Peyer's patch (tissue), 4 donors: ENCODE results near the gene CCDC183. TPM values are rescaled to one million over a fixed set of nuclear protein-coding genes. Genes with fewer than 3 reads are reported as not detected.
A peak's percentile ranks its signal among the peaks of the same experiment; 100 is the strongest.

Source experiments
- DNase-seq, 3 donors: peaks; one replicate each; pipeline ENCODE4 v3.0.0-alpha.2; 2017 to 2019
- H3K27ac ChIP-seq, 4 donors: fragments of 200-600 bp; sonication (generic); one replicate each; pipeline ENCODE4 v1.5.1; 2016 to 2019
- H3K27me3 ChIP-seq, 2 donors: fragments of 200-600 bp; sonication (generic); one replicate each; pipeline ENCODE4 v1.5.1; 2019
- H3K36me3 ChIP-seq, 3 donors: fragments of 200-600 bp; sonication (generic); one replicate each; pipeline ENCODE4 v1.5.1; 2016 to 2019
- H3K4me1 ChIP-seq, 4 donors: fragments of 200-600 bp; sonication (generic); one replicate each; pipeline ENCODE4 v1.5.1; 2016 to 2019
- H3K4me3 ChIP-seq, 4 donors: fragments of 200-600 bp; sonication (generic); 1 replicate in 3 of 4; 2 replicates in 1 of 4; pipeline ENCODE4 v1.5.1; 2016 to 2019; ENCODE audit warnings: mild to moderate bottlenecking in 1 of 4
- H3K9me3 ChIP-seq, 4 donors: fragments of 200-600 bp; sonication (generic); one replicate each; pipeline ENCODE4 v1.5.1; 2016 to 2019; ENCODE audit warnings: mild to moderate bottlenecking in 1 of 4
- POLR2A ChIP-seq, 2 donors: fragments of 450-650 bp; IDR thresholded peaks; one replicate each; pipeline ENCODE4 v1.5.1; 2017; ENCODE audit warnings: antibody characterized with exemption in 2 of 2, mild to moderate bottlenecking in 2 of 2, moderate library complexity in 2 of 2
- total RNA-seq, 4 donors: library from RNA; depleted of rRNA; stranded (reverse); fragments of >200 nt; gene quantifications; one replicate each; pipeline ENCODE4 v1.1.0, GENCODE V29; 2016
- TF ChIP-seq, protein P1 (sequence below), 6 experiments: fragments of 450-650 bp in 4 of 6; fragments of 200-600 bp in 2 of 6; sonication (generic) in 1 of 6; IDR thresholded peaks; one replicate each; pipeline ENCODE4 v1.5.1; 2017 to 2019; ENCODE audit warnings: antibody characterized with exemption in 6 of 6, mild to moderate bottlenecking in 3 of 6, moderate library complexity in 1 of 6

CCDC183 gene
- total RNA-seq, 4 donors from 2014 or later = 16.6 to 69.9 (median 46.0) TPM

DNA sequence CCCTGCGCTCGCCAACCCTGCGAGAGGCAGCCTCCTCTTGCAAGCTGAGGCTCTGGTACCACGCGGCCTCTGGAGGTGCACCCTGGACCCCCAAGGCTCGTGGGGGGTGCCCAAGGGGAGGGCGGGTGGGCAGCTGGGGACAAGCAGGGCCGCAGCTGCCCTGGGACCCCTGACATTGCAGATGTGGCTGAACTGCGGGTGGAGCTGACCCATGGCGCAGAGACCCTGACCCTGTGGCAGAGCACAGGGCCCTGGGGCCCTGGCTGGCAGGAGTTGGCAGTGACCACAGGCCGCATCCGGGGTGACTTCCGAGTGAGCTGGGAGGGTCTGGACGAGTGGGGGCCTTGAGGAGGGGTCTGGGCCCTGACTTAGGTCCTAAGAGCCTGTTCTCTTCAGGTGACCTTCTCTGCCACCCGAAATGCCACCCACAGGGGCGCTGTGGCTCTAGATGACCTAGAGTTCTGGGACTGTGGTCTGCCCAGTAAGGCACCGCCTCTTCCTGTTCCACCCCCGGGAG is 57.5 kb downstream of the CCDC183 start:
- DNase-seq = peak in 1 of 3 donors; percentile 48
- Histone ChIP-seq H3K4me1 (peaks cover 7 to 45% (median 15%) of the 10 kb centered on the region in 4 donors), H3K27ac (no peak overlapping the region), H3K9me3 (no peaks in the 10 kb centered on the region), H3K27me3 (no peaks in the 10 kb centered on the region), H3K4me3 (no peak overlapping the region), H3K36me3 (peaks cover 0 to 11% (median 0%) of the 10 kb centered on the region in 3 donors)
- TF ChIP-seq POLR2A (IDR thresholded peaks at IDR 0.05) = no peak
- TF ChIP-seq, protein P1, sequence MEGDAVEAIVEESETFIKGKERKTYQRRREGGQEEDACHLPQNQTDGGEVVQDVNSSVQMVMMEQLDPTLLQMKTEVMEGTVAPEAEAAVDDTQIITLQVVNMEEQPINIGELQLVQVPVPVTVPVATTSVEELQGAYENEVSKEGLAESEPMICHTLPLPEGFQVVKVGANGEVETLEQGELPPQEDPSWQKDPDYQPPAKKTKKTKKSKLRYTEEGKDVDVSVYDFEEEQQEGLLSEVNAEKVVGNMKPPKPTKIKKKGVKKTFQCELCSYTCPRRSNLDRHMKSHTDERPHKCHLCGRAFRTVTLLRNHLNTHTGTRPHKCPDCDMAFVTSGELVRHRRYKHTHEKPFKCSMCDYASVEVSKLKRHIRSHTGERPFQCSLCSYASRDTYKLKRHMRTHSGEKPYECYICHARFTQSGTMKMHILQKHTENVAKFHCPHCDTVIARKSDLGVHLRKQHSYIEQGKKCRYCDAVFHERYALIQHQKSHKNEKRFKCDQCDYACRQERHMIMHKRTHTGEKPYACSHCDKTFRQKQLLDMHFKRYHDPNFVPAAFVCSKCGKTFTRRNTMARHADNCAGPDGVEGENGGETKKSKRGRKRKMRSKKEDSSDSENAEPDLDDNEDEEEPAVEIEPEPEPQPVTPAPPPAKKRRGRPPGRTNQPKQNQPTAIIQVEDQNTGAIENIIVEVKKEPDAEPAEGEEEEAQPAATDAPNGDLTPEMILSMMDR (IDR thresholded peaks at IDR 0.05) = peak in 1 of 6 experiments; percentile 5

DNA sequence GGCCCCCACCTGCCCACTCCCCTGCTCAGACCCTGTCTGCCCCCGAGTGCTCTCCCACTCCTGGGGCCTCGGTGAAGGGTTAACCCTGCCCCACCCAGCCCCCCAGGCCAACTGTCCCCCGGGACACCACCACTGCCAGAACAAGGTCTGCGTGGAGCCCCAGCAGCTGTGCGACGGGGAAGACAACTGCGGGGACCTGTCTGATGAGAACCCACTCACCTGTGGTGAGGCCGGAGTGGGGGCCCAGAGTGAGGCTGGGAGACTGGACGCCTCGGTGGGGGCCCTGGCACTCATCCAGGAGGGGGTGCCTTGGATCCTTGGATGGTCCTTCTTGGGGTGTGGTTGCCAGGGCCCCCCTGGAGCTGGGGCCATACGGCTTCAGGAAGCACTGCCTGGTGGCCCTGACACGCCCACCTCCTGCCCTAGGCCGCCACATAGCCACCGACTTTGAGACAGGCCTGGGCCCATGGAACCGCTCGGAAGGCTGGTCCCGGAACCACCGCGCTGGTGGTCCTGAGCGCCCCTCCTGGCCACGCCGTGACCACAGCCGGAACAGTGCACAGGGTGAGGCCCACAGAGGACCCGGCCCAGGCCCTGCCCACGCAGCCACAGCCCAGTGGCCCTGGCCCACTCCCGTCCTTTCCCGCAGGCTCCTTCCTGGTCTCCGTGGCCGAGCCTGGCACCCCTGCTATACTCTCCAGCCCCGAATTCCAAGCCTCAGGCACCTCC is 58.1 kb downstream of the CCDC183 start:
- Histone ChIP-seq H3K4me3 (no peak overlapping the region), H3K27me3 (no peaks in the 10 kb centered on the region), H3K36me3 (peaks cover 0 to 11% (median 0%) of the 10 kb centered on the region in 3 donors), H3K4me1 (peaks cover 7 to 51% (median 16%) of the 10 kb centered on the region in 4 donors), H3K27ac (no peak overlapping the region), H3K9me3 (no peaks in the 10 kb centered on the region)
- TF ChIP-seq POLR2A (IDR thresholded peaks at IDR 0.05) = no peak
- TF ChIP-seq, protein P1 (IDR thresholded peaks at IDR 0.05) = no peak
- DNase-seq = peak in 2 of 3 donors; percentile 48 to 50

DNA sequence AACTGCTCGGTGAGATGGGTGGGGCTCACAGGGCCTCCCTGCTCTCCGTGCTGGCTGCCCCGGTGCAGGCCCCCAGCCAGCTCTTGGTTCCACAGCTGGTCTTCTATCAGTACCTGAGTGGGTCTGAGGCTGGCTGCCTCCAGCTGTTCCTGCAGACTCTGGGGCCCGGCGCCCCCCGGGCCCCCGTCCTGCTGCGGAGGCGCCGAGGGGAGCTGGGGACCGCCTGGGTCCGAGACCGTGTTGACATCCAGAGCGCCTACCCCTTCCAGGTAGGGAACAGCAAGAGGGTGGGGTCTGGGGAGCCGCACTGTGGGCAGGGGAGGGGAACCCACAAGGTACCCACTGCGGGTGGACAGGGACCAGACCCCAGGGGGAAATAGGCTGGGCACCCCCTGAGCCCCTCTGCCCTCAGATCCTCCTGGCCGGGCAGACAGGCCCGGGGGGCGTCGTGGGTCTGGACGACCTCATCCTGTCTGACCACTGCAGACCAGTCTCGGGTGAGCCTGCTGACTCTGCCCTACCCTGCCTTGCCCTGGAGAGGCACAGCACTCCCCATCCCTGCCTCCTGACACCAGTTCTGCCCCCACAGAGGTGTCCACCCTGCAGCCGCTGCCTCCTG is 58.8 kb downstream of the CCDC183 start:
- no peak for TF ChIP-seq POLR2A (IDR thresholded peaks at IDR 0.05)
- TF ChIP-seq, protein P1 (IDR thresholded peaks at IDR 0.05) = no peak
- H3K36me3 ChIP-seq = peaks cover 0 to 11% (median 0%) of the 10 kb centered on the region in 3 donors
- no peak overlapping the region for H3K27ac ChIP-seq
- H3K9me3 ChIP-seq = no peaks in the 10 kb centered on the region
- DNase-seq = peak in 1 of 3 donors; percentile 38
- H3K4me1 ChIP-seq = peaks cover 4 to 53% (median 18%) of the 10 kb centered on the region in 4 donors
- H3K4me3 ChIP-seq = no peak overlapping the region
- no peaks in the 10 kb centered on the region for H3K27me3 ChIP-seq

DNA sequence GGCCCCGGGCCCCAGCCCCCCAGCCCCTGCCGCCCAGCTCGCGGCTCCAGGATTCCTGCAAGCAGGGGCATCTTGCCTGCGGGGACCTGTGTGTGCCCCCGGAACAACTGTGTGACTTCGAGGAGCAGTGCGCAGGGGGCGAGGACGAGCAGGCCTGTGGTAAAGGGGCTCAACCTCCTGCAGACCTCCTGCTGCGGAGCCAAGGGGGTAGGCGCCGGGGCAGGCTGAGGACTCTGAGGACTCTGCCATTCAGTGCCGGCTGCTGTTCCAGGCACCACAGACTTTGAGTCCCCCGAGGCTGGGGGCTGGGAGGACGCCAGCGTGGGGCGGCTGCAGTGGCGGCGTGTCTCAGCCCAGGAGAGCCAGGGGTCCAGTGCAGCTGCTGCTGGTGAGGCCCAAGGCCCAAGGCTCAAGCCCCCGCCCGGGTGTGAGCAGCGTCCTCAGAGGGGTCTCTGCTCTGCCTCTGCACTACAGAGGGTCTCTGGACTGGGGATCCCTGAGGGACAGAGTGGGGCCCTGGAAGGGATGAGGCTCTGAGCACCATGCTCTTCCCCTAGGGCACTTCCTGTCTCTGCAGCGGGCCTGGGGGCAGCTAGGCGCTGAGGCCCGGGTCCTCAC is 59.4 kb downstream of the CCDC183 start:
- Histone ChIP-seq H3K27ac (no peak overlapping the region), H3K4me3 (no peak overlapping the region), H3K36me3 (peaks cover 0 to 6% (median 0%) of the 10 kb centered on the region in 3 donors), H3K4me1 (peaks cover 0 to 53% (median 13%) of the 10 kb centered on the region in 4 donors), H3K27me3 (no peaks in the 10 kb centered on the region), H3K9me3 (no peaks in the 10 kb centered on the region)
- TF ChIP-seq, protein P1 (IDR thresholded peaks at IDR 0.05) = no peak
- no peak for TF ChIP-seq POLR2A (IDR thresholded peaks at IDR 0.05)
- DNase-seq = peak in 1 of 3 donors; percentile 44

DNA sequence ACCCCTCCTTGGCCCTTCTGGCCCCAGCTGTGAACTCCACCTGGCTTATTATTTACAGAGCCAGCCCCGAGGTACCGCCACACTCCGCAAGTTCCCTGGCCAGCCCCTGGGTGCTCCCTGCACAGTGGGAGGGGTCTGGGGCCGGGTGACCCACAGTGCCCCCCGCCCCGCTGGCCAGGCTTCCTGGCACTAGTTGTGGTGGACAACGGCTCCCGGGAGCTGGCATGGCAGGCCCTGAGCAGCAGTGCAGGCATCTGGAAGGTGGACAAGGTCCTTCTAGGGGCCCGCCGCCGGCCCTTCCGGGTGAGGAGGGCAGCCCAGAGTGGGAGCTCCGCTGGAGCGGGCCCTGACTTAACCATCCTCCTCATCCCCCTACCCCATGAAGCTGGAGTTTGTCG is 59.9 kb downstream of the CCDC183 start:
- peak in 1 of 3 donors; percentile 53 for DNase-seq
- peaks cover 0 to 55% (median 13%) of the 10 kb centered on the region in 4 donors for H3K4me1 ChIP-seq
- H3K27ac ChIP-seq = no peak overlapping the region
- no peak overlapping the region for H3K4me3 ChIP-seq
- H3K27me3 ChIP-seq = no peaks in the 10 kb centered on the region
- H3K36me3 ChIP-seq = peaks cover 0 to 4% (median 0%) of the 10 kb centered on the region in 3 donors
- H3K9me3 ChIP-seq = no peaks in the 10 kb centered on the region
- no peak for TF ChIP-seq POLR2A (IDR thresholded peaks at IDR 0.05)
- TF ChIP-seq, protein P1 (IDR thresholded peaks at IDR 0.05) = no peak
